BJ (cell line): ENCODE measurements around the gene GALNS. TPM values are rescaled to one million over a fixed set of nuclear protein-coding genes. Genes with fewer than 3 reads are reported as not detected.

ENCODE experiments used
- CTCF ChIA-PET: fragments of 350-600 bp; formaldehyde crosslinking; extraction: SDS; loops from one replicate; lab custom pipeline; 2021; ENCODE audit warnings: antibody characterized with exemption, inconsistent platforms; lab: Yijun Ruan, JAX
- POLR2A ChIA-PET: fragments of 300-600 bp; sonication (Branson Sonifier 250); formaldehyde crosslinking; extraction: SDS; loops from one replicate; lab custom pipeline; 2021; ENCODE audit warnings: antibody characterized with exemption; lab: Charles Lee
- DNase-seq: peaks from one replicate; pipeline ENCODE4 v3.0.0-alpha.2; 2011; ENCODE audit warnings: low read depth
- H3K27me3 ChIP-seq: 2 replicates; pipeline ENCODE4 v1.6.0; 2011; ENCODE audit warnings: low read length; ENCODE audit not compliant: control insufficient read depth, insufficient read depth
- H3K36me3 ChIP-seq: 2 replicates; pipeline ENCODE4 v1.5.1; 2011; ENCODE audit warnings: low read length; ENCODE audit not compliant: control insufficient read depth, insufficient read depth
- H3K4me3 ChIP-seq: 2 replicates; pipeline ENCODE4 v1.5.1; 2011; ENCODE audit warnings: low read depth, mild to moderate bottlenecking, control low read depth, low read length
- CTCF ChIP-seq: IDR thresholded peaks from 2 replicates; pipeline ENCODE4 v1.5.1; 2011; ENCODE audit warnings: low read depth, mild to moderate bottlenecking, control low read depth, inconsistent platforms, low read length, moderate library complexity; ENCODE audit not compliant: insufficient read depth
- polyA plus RNA-seq: library from polyadenylated mRNA; depleted of rRNA; stranded (reverse); fragments of >200 nt; gene quantifications from 2 replicates; pipeline ENCODE4 v1.2.3, GENCODE V29; 2011

The GALNS gene
- polyA plus RNA-seq, 1 experiment = 9.7 TPM

- Histone ChIP-seq H3K4me3 (peak overlapping the region; percentile 96), H3K36me3 (peaks cover 9% of the 10 kb centered on the region), H3K27me3 (no peaks in the 10 kb centered on the region)
- no peak for TF ChIP-seq CTCF
- DNase-seq = no peak
- ChIA-PET POLR2A (no interaction called here), CTCF (interaction anchor here (0.9 to 2.6 kb wide), 4 partner anchors 31 to 119 kb away, joined by 4 to 12 read pairs (median 8); partner anchors contain the start of gene APRT)
Observed at GRCh38 chr16:88856122-88856827, 472 bp downstream of the GALNS start.

GRCh38 chr16:88855736-88856121, 1.0 kb downstream of the GALNS start:
- CTCF ChIA-PET = no interaction called here
- DNase-seq = no peak
- H3K36me3 ChIP-seq = peaks cover 8% of the 10 kb centered on the region
- no peaks in the 10 kb centered on the region for H3K27me3 ChIP-seq
- POLR2A ChIA-PET = no interaction called here
- no peak for TF ChIP-seq CTCF
- H3K4me3 ChIP-seq = peak overlapping the region; percentile 96

GRCh38 chr16:88855176-88855575, 1.6 kb downstream of the GALNS start:
- Histone ChIP-seq H3K36me3 (peaks cover 6% of the 10 kb centered on the region; the same call in 1 of the 2 replicates), H3K4me3 (no peak overlapping the region), H3K27me3 (no peaks in the 10 kb centered on the region)
- TF ChIP-seq CTCF = no peak
- ChIA-PET CTCF (no interaction called here), POLR2A (no interaction called here)
- DNase-seq = no peak

- no peaks in the 10 kb centered on the region for H3K27me3 ChIP-seq
- ChIA-PET POLR2A (no interaction called here), CTCF (interaction anchor here (1.4 kb wide), 1 partner anchor 312 kb away, joined by 4 read pairs; no protein-coding TSS in a partner anchor)
- H3K4me3 ChIP-seq = no peak overlapping the region
- no peak for TF ChIP-seq CTCF
- H3K36me3 ChIP-seq = peaks cover 5% of the 10 kb centered on the region
- DNase-seq = no peak
Observed at GRCh38 chr16:88854306-88855111, 2.2 kb downstream of the GALNS start.

- Histone ChIP-seq H3K27me3 (no peaks in the 10 kb centered on the region), H3K36me3 (peaks cover 5% of the 10 kb centered on the region), H3K4me3 (no peak overlapping the region)
- no peak for TF ChIP-seq CTCF
- ChIA-PET CTCF (interaction anchor here (1.4 kb wide), 1 partner anchor 313 kb away, joined by 4 read pairs; no protein-coding TSS in a partner anchor), POLR2A (interaction anchor here (0.6 kb wide), 1 partner anchor 1062 kb away, joined by 3 read pairs; no protein-coding TSS in a partner anchor)
- DNase-seq = no peak
Observed at GRCh38 chr16:88853325-88853941, 3.3 kb downstream of the GALNS start.
